Upper lobe of left lung (tissue), 6 donors: ENCODE results near the gene NFASC. TPM values are rescaled to one million over a fixed set of nuclear protein-coding genes. Genes with fewer than 3 reads are reported as not detected.

Experiments used
- ATAC-seq, 2 donors: fragments of 200-7000 bp; cut with Tn5 transposase; one replicate each; pipeline ENCODE4 v1.9.1; 2022; ENCODE audit warnings: mild to moderate bottlenecking in 2 of 2, moderate library complexity in 2 of 2; ENCODE audit not compliant: low FRiP score in 2 of 2
- DNase-seq, 2 donors: peaks; one replicate each; pipeline ENCODE4 v3.0.0-alpha.2; 2019 to 2020
- H3K27ac ChIP-seq, 4 donors: fragments of 200-600 bp; sonication (generic); one replicate each; pipeline ENCODE4 v1.5.1; 2016 to 2019
- H3K27me3 ChIP-seq, 4 donors: fragments of 200-600 bp; sonication (generic); one replicate each; pipeline ENCODE4 v1.5.1; 2017 to 2019
- H3K36me3 ChIP-seq, 4 donors: fragments of 200-600 bp; sonication (generic); one replicate each; pipeline ENCODE4 v1.5.1; 2016 to 2019
- H3K4me1 ChIP-seq, 4 donors: fragments of 200-600 bp; sonication (generic); one replicate each; pipeline ENCODE4 v1.5.1; 2018 to 2019
- H3K4me3 ChIP-seq, 4 donors: fragments of 200-600 bp; sonication (generic); one replicate each; pipeline ENCODE4 v1.5.1; 2017 to 2019; ENCODE audit warnings: mild to moderate bottlenecking in 2 of 4, moderate library complexity in 1 of 4
- H3K9me3 ChIP-seq, 4 donors: fragments of 200-600 bp; sonication (generic); one replicate each; pipeline ENCODE4 v1.5.1; 2018 to 2019
- CTCF ChIP-seq, 6 experiments: fragments of 450-650 bp in 4 of 6; fragments of 200-600 bp in 2 of 6; sonication (generic) in 2 of 6; IDR thresholded peaks; one replicate each; pipeline ENCODE4 v1.5.1; 2016 to 2019; ENCODE audit warnings: antibody characterized with exemption in 6 of 6
- EP300 ChIP-seq, 4 donors: sonication (generic); formaldehyde crosslinking; IDR thresholded peaks; one replicate each; pipeline ENCODE4 v1.5.1; 2017; ENCODE audit warnings: antibody characterized with exemption in 4 of 4, control low read depth in 2 of 4
- POLR2A ChIP-seq, 4 donors: fragments of 450-650 bp; IDR thresholded peaks; one replicate each; pipeline ENCODE4 v1.5.1; 2016 to 2017; ENCODE audit warnings: antibody characterized with exemption in 4 of 4, mild to moderate bottlenecking in 2 of 4
- POLR2AphosphoS5 ChIP-seq, 2 donors: sonication (generic); formaldehyde crosslinking; IDR thresholded peaks; one replicate each; pipeline ENCODE4 v1.5.1; 2017; ENCODE audit warnings: antibody characterized with exemption in 2 of 2
- WGBS, 2 donors: methylation state at CpG; one replicate each; pipeline ENCODE4 v1.1.5; 2017 to 2018; 5-methylcytosine and 5-hydroxymethylcytosine counted together
- total RNA-seq, 6 donors: library from RNA; depleted of rRNA in 4 of 6; stranded (reverse); fragments of >200 nt in 4 of 6; gene quantifications; one replicate each; pipeline versions ENCODE4 v1.1.0 to v1.2.1, GENCODE V29; 2016 to 2021
- donor health status: DM: no; HTN: no; CAD: no; lungs with moderate emphysema.
- donor health status: DM: no; HTN: yes; CAD: no; lungs with severe emphysema.

Gene NFASC
- total RNA-seq, 6 donors from 2014 or later = 5.5 to 16.8 (median 6.9) TPM

- Histone ChIP-seq H3K9me3 (no peaks in the 10 kb centered on the region), H3K27me3 (no peaks in the 10 kb centered on the region), H3K4me3 (no peak overlapping the region), H3K27ac (no peak overlapping the region), H3K36me3 (no peaks in the 10 kb centered on the region), H3K4me1 (no peaks in the 10 kb centered on the region)
- ATAC-seq (no peak), DNase-seq (no peak)
- no peak for TF ChIP-seq POLR2A (IDR thresholded peaks at IDR 0.05)
- no peak for TF ChIP-seq EP300 (IDR thresholded peaks at IDR 0.05)
- no peak for TF ChIP-seq POLR2AphosphoS5 (IDR thresholded peaks at IDR 0.05)
- no peak for TF ChIP-seq CTCF (IDR thresholded peaks at IDR 0.05)
- WGBS, 2 donors = 68 to 73% methylated on average over 3 of the region's 3 CpGs
Measured at GRCh38 chr1:204869097-204869496, 1.6 kb upstream of the NFASC start.

- DNase-seq (no peak), ATAC-seq (no peak)
- no peak for TF ChIP-seq EP300 (IDR thresholded peaks at IDR 0.05)
- no peak for TF ChIP-seq CTCF (IDR thresholded peaks at IDR 0.05)
- TF ChIP-seq POLR2A (IDR thresholded peaks at IDR 0.05) = no peak
- no peak for TF ChIP-seq POLR2AphosphoS5 (IDR thresholded peaks at IDR 0.05)
- Histone ChIP-seq H3K9me3 (no peaks in the 10 kb centered on the region), H3K27ac (no peak overlapping the region), H3K4me3 (no peak overlapping the region), H3K4me1 (no peaks in the 10 kb centered on the region), H3K36me3 (no peaks in the 10 kb centered on the region), H3K27me3 (no peaks in the 10 kb centered on the region)
- WGBS, 2 donors = 84 to 92% methylated on average over 5 of the region's 5 CpGs
Measured at GRCh38 chr1:204871405-204872037, 859 bp downstream of the NFASC start.

- no peak for TF ChIP-seq CTCF (IDR thresholded peaks at IDR 0.05)
- no peak for TF ChIP-seq POLR2A (IDR thresholded peaks at IDR 0.05)
- no peak for TF ChIP-seq POLR2AphosphoS5 (IDR thresholded peaks at IDR 0.05)
- TF ChIP-seq EP300 (IDR thresholded peaks at IDR 0.05) = no peak
- 60 to 80% methylated on average over 1 to 6 of the region's 6 CpGs for WGBS, 2 donors
- no peak overlapping the region for H3K27ac ChIP-seq
- H3K9me3 ChIP-seq = no peaks in the 10 kb centered on the region
- H3K4me1 ChIP-seq = no peaks in the 10 kb centered on the region
- no peak for ATAC-seq
- H3K4me3 ChIP-seq = no peak overlapping the region
- H3K27me3 ChIP-seq = no peaks in the 10 kb centered on the region
- no peak for DNase-seq
- no peaks in the 10 kb centered on the region for H3K36me3 ChIP-seq
Measured at GRCh38 chr1:204872262-204872881, 1.7 kb downstream of the NFASC start.

- no peak for DNase-seq
- Histone ChIP-seq H3K4me1 (no peaks in the 10 kb centered on the region), H3K27me3 (no peaks in the 10 kb centered on the region), H3K27ac (no peak overlapping the region), H3K36me3 (no peaks in the 10 kb centered on the region), H3K9me3 (no peaks in the 10 kb centered on the region), H3K4me3 (no peak overlapping the region)
- WGBS, 2 donors = 40 to 85% methylated on average over 2 of the region's 2 CpGs
- no peak for ATAC-seq
- TF ChIP-seq POLR2AphosphoS5 (IDR thresholded peaks at IDR 0.05) = no peak
- no peak for TF ChIP-seq CTCF (IDR thresholded peaks at IDR 0.05)
- TF ChIP-seq EP300 (IDR thresholded peaks at IDR 0.05) = no peak
- TF ChIP-seq POLR2A (IDR thresholded peaks at IDR 0.05) = no peak
Measured at GRCh38 chr1:204873176-204873575, 2.5 kb downstream of the NFASC start.

GRCh38 chr1:204873714-204874113 is 3.1 kb downstream of the NFASC start:
- no peak for TF ChIP-seq POLR2A (IDR thresholded peaks at IDR 0.05)
- TF ChIP-seq POLR2AphosphoS5 (IDR thresholded peaks at IDR 0.05) = no peak
- TF ChIP-seq EP300 (IDR thresholded peaks at IDR 0.05) = no peak
- WGBS, 2 donors = 93% methylated on average over 2 of the region's 2 CpGs
- Histone ChIP-seq H3K36me3 (no peaks in the 10 kb centered on the region), H3K27me3 (no peaks in the 10 kb centered on the region), H3K4me1 (no peaks in the 10 kb centered on the region), H3K27ac (no peak overlapping the region), H3K9me3 (no peaks in the 10 kb centered on the region), H3K4me3 (no peak overlapping the region)
- DNase-seq = no peak
- ATAC-seq = no peak
